Inflammatory macrophage treated with lipopolysaccharide for 4 hours (primary cell): ENCODE results near the gene RASA4B.
A peak's percentile ranks its signal among the peaks of the same experiment; 100 is the strongest.
"Not testable (repeated sequence)": the region's sequence is repeated elsewhere in the genome, so short reads cannot be mapped to it uniquely, and the experiment has no call there.

Source experiments
- DNase-seq: peaks from one replicate; pipeline ENCODE4 v3.0.0-alpha.2; 2020

RASA4B gene

DNA sequence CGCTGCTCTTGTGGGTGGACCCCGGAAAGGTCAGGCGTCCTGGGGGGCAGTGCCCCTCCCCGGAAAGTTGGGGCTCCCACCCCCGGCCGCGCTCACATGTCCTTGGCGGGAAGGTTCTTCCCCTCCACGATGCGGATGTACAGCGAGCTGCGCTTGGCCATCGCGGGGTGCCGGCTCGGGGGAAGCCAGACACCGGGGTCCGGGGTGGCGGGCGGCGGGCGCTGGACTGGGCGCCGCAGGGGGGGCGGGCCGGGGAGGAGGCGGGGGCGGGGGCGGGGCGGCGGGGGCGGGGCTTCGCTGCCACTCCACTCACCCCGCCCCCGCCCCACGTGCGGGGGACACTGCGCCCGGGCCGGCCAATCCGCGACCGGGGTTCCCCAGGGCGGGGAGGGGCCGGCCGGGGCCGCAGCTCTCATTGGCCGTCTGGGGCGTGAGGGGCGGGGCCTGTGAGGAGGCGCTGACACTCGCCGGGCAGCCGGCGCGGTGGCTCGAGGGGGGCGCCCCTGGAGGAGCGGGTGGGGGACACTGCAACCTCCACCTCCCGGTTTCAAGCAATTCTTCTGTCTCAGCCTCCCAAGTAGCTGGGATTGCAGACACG lies at the start of gene RASA4B:
RASA4B (minus strand) TSS at position 228 of the 598 bp plus-strand sequence; CDS start at position 161, 67 bp downstream.
- DNase-seq, result not testable (repeated sequence)

DNA sequence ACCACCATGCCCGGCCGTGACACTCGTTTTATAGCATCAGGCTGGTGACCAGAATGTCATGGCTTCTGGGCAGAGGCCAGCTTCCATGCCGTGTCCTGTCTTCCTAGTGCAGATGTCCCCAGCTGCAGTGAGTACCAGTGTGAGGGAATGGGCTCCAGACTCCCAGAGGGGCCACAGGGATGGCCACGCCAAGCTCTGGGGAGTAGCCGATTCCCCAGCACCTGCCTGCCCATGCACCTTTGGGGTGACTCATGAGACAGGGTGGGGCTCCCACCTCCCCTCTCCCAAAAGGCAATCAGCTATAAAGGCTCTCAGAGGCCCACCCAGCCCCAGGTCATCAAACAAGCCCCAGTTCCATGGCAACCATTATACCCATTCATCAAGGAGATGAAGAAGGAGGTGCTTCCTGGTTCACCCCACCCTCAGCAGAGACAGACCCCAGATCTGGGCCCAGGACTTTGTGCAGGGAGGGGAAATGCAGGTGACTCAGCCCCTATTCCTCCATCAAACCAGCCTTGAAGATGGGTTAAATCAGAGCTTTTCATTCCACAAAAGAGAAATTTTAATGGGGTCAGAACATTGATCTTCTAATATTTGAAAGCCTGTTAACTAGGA lies 33.3 kb upstream of the RASA4B start, which contains the start of gene SPDYE2:
SPDYE2 (plus strand) TSS at position 419 of the 615 bp plus-strand sequence. CDS start 2,030 bp downstream, outside the sequence.
- DNase-seq, result not testable (repeated sequence)

DNA sequence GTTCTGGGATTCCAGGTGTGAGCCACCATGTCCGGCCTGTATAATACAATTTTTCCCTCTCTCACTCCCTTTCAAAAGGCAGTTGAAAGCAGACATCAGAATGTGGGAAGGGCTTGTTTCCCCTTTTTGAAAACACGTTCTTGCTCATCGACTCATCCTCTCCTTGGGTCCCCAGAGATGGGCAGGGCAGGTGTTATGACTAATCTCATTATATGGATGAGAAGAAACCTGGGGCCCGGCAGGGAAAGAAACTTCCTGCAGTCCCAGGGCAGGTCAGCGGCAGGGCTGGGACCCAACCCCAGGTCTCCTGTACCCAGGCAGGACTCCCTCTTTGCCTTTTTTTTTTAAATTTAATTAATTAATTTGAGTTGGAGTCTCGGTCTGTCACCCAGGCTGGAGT lies 28.8 kb upstream of the RASA4B start:
- DNase-seq, result not testable (repeated sequence)

DNA sequence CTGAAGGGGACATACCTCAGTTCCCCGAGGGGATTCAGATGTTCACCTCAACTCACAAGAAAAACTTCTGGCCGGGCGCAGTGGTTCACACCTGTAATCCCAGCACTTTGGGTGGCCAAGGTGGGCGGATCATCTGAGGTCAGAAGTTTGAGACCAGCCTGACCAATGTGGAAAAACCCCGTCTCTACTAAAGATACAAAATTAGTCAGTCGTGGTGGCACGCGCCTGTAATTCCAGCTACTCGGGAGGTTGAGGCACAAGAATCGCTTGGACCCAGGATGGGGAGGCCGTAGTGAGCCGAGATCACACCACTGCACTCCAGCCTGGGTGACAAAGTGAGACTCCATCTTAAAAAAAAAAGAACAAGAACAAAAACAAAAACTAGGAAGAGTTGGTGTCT lies 27.7 kb upstream of the RASA4B start:
- not testable (repeated sequence) for DNase-seq

DNA sequence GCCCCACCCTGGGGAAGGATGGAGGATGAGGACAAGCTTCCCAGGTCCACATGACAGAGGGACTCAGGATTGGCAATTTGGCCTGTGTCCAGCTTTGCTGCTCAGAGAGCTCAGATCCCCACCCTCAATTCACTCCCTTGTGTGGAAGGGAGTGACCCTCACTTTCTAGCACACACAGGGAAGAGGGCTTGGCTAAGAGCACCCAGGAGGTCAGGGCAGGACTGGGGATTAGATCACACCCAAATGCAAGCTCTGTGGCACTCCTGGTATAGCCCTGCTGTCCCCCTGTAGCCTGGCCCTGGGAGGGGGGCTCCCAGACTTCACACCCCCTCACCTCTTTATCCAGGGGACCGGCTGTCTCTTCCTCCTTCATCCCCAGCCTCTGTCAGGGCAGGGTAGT lies 26.8 kb upstream of the RASA4B start:
- not testable (repeated sequence) for DNase-seq

DNA sequence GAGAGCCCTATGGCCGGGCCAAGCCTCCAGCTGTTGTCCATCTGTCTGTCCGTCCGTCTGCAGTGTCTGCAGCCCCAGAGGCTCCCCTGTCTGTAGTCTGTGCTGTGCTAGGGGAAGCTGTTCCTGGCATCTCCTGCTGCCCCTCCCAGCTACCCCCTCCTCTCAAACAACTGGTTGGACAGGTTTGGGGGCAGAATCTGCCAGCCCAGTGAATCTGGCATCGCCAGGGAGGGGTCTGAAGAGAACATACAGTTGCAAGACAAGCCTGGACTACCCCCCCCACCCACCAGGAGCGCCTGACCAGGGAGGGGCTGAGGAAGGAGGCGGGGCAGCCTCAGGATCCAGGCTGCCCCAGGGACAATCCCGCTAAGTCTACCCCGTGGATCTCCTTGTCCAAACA lies 26.0 kb upstream of the RASA4B start, which contains the start of gene UPK3BL2:
UPK3BL2 (minus strand) TSS at position 101 of the 400 bp plus-strand sequence; CDS start at position 41, 60 bp downstream.
- DNase-seq, result not testable (repeated sequence)

DNA sequence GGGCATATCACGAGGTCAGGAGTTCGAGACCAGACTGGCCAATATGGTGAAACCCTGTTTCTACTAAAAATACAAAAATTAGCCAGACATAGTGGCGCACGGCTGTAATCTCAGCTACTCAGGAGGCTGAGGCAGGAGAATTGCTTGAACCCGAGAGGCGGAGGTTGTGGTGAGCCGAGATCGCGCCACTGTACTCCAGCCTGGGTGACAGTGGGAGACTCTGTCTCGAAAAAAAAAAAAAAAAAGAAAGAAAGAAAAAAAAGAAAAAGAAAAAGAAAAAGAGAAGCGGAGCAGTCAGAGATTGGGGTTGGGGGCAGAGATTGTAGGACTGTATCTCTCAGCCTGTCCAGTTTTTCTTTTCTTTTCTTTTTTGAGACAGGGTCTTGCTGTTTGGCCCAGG lies 25.2 kb upstream of the RASA4B start:
- not testable (repeated sequence) for DNase-seq

DNA sequence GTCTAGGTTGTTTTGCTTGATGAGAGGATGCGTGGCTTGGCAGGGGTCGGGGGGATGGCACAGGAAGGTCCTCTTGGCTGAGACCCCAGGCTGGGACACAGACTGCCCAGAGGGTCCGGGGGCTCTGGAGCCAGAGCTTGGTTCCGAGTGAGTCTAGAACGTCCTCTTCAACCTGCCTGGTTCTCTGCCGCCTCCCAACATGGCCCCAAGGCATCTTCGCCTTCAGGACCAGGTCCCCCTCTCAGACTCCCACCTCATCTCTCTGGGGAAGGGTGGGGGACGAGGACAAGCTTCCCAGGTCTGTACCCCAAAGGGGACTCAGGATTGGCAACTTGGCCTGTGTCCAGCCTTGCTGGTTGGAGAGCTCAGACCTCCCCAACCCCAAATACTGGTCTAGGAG lies 24.5 kb upstream of the RASA4B start:
- not testable (repeated sequence) for DNase-seq

DNA sequence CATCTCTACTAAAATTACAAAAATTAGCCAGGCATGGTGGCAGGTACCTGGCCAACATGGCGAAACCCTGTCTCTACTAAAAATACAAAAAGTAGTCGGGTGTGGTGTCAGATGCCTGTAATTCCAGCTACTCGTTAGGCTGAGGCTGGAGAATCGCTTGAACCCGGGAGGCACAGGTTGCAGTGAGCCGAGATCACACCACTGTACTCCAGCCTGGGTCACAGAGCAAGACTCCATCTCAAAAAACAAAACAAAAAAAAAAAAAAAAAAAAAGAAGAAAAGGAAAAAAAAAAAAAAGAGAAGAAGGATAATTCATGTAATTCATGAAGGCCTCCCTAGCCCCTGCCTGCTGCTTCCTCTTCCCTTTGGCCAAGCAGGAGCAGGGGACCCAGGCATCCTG lies 23.0 kb upstream of the RASA4B start:
- DNase-seq, result not testable (repeated sequence)

DNA sequence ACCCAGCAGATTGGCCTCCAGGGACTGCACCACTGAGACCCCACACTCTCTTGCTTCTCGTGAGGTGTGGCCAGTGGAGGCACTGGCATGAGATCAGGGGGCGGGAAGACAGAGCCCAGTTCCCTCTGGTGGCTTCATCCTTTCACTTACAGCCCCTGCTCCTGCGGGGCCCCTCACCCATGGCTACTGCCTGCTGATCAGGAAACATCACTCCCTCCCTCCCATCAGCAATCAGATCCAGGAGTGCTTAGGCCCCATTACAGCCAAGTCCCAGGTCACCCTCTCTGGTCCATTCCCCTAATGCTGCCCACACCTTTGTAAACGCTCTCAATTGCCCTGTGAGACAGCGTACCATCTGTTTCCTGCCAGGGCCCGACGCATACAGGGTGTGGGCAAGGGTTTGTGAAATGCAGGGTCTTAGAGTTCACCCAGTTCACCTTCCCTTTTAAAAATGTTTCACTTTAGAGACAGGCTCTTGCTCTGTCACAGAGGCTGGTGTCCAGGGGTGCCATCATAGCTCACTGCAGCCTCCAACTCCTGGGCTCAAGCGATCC lies 17.6 kb upstream of the RASA4B start:
- not testable (repeated sequence) for DNase-seq

DNA sequence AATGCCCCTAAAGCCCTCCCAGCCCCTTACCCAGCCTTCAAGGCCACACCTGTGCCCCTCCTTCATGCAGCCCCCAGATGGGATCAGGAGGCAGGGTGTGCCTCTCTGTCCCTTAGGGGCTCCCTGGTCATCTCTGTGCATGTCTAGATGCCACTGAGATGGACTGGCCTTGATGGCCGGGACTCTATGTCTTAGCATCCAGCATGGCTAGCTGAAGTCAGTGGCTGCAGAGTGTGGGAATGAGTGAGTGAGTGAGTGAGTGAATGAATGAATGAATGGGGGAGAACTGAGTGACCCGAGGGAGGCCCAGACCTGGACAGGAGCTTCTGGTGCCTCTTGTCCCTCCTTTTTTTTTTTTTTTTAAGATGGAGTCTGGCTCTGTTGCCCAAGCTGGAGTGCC lies 14.6 kb upstream of the RASA4B start:
- DNase-seq, result not testable (repeated sequence)

DNA sequence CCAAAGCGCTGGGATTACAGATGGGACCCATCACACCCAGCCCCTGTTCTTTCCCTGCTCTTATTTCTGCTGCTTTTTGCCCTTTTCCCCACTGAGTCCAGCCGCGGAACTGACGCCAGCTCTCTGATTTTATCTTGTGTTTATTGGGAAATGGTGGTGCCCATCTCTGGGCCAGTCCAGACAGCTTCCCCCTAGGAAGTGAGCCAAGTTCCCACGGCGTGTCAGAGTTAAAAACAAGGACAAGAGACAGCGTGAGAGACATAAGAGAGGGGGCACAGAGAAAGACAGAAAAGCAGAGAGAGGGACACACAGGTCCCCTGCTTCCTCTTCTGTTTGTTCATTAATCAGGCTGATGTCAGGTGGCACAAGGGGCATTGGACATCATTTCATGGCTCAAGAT lies 14.0 kb upstream of the RASA4B start:
- DNase-seq, result not testable (repeated sequence)

DNA sequence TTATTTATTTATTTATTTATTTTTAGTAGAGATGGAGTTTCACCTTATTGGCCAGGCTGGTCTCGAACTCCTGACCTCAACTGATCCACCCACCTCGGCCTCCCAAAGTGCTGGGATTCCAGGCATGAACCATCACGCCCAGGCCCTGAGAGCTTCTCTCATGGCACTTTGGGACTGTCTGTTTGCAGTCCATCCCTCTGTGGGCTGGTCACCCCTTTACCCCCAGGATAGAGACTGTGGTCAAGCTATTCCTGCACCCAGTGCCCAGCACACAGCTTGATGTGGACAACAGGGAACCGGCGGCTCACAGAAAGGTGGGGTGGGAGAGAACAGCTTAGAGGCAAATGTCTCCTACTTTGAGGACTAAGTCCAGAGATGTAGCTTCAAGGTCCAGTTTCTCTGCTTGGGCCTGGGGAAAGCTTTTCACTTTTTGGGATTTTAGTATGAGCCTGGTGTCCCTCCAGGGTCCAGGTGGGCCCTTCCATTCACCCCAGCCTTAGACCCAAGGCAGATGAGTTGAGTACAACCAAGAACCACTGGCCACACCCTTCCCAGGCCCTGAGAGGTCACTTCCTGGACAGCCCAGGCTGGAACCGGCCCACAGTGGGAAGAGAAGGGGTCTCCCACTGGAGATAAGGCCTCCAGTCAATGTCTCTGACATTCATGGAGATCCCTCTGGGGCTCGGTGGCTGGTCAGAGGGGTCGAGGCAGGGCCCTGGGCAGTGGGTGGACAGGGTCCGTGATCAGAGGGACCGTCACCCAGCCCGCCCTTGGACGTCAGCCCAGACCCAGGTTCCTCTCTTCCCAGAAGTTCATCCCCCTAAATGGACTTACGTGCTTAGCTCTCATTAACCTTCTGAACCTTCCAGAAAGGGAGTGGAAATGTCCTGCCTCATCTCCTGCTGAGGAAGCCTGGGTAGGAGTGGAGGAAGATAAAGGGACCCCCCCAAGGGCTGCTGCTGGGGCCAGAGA lies 10.5 kb upstream of the RASA4B start:
- DNase-seq, result not testable (repeated sequence)

DNA sequence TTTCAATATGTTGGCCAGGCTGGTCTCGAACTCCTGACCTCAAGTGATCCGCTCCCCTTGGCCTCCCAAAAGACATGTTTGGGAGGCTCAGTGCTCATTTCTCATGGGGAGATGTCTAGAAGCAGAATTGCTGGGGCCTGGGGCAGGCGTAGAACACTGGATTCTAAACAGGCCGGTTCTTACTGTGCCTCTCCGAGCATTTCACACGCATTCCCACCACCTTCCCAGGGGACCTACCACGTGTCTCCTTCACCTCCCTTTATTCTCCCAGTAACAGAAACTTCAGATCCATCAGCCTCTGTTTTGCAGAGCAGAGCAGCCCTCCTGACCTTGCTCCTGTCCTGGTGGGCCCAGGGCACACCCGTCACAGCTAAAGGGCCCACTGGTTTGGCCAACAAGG lies 9.6 kb upstream of the RASA4B start:
- not testable (repeated sequence) for DNase-seq

DNA sequence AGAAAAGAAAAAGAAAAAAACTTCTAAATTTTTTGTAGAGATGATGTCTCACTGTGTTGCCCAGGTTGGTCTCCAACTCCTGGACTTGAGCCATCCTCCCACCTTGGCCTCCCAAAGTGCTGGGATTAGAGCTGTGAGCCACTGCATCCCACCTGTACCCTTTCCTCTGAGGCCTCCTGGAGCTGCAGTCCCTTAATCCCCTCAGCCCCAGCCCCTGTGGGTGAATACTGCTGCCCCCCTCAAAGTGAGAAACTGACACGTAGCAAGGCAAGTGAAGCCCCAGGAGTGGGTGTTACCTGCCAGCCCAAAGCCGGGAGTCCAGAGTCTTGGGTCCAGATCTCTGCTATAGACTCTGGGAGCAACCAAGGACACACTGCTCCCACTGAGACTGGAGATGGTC lies 7.2 kb upstream of the RASA4B start:
- not testable (repeated sequence) for DNase-seq

DNA sequence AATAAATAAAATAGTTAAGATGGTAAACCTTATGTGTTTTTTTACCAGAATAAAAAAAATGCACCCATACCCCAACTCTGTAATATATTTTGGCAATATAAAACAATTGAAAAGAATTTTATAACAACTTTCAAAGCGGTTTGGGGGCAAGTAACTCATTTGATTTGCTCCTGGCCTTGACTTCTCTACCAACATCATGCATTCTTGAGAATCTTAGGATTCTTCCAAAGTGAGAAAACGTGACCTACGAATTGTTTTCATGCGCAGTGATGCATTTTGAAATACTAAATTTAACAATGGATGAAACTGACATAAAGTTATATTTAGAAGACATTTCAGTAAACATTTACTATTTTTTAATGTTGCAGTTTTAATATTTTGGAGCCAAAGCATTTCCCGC lies 3.2 kb upstream of the RASA4B start:
- DNase-seq, result not testable (repeated sequence)

DNA sequence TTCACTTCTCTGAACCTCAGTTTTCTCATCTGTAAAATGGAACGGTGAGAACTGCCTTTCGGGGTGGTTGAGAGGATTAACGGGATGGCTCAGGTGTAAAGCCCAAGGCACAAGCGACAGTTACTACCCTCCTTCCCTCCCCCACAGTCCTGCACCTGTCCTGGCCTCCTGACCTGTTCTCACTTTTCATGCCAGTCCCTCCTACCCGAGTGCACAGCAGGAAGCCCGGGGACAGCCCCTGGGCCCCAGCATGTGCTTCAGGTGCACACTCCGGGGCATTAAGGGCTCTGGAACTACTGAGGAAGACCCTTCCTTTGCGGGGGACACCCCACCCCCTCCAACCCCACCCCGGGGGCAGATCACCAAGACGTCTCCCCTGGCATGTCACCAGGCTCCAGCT lies 626 bp downstream of the RASA4B start:
- not testable (repeated sequence) for DNase-seq

DNA sequence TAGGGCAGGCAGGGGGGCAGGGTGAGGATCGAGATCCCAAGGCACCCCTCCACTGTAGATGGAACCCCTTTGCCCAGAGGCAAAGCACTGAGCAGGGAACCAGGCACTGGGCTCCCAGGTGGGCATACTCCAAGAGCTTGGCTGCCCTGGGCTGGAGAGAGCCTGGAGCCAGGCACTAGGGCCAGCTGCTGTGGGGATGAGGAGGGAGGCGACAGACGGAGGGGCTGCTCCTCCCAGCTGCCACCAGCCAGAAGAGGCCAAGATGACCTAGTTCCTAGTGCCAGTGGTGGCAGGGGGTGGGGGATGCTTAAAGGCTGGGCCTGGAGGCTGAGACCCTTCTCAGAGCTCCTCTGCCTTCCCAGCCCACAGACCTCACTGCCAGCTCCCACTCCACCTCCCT lies 1.7 kb downstream of the RASA4B start:
- not testable (repeated sequence) for DNase-seq

DNA sequence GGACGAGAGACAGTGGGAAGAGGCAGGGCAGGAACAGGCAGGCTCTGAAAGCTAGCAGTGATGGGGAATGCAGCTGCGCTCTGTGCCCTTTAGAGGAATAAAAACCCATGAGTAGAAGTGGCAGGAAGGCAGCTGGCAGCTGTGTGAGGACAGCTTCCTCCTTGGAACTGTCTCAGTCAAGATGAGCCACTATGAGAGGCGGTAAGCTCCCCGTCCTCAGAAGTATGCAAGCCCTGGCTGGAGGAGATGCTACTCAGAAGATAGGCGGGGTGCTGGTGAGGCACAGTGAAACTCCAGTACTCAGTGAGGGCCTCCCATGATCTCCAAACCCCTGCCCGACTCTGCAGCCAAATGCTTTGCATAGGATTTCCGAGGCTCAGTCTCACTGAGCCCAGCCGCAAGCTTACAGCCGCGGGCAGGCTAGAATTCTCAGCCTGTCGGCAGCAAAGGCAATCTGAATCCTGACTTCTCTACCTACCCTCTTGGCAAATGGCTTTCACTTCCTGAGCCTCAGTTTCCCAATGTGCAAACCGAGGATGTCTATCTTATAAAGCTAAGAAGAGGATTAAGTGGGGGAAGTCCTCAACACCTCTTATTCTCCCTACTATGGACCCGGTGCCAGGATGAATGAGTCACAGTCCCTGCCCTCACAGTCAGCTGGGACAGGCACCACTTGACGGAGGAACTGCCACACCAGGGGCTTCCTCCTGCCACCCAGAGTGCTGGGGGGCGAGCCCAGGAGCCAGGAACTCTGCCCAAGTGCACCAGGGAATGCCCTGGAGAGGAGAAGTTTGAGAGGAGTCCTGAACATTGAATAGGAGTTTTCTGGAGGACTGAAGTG lies 2.5 kb downstream of the RASA4B start:
- not testable (repeated sequence) for DNase-seq

DNA sequence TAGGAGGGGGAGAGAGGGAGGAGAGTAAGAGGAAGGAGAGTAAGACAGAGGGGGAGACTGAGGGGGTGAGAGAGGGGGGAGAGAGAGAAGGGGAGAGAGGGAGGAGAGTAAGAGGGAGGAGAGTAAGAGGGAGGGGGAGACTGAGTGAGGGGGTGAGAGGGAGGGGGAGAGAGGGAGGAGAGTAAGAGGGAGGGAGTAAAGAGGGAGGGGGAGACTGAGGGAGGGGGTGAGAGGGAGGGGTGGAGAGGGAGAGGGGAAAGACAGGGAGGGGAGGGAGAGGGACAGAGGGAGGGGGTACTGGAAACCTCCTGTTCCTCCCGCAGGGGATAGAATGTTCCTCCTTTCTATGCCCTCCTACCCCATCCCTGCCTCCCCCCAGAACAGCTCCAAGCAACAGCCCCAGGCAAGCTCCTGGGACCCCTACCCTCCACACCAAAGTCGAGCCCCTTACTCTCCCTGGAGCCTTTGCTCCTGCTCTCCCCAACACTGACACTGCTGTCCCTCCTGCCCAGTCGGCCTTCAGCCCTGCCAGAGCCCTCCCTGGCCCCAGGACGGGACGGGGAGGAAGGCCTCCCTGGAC lies 4.8 kb downstream of the RASA4B start:
- DNase-seq, result peak; percentile 50

DNA sequence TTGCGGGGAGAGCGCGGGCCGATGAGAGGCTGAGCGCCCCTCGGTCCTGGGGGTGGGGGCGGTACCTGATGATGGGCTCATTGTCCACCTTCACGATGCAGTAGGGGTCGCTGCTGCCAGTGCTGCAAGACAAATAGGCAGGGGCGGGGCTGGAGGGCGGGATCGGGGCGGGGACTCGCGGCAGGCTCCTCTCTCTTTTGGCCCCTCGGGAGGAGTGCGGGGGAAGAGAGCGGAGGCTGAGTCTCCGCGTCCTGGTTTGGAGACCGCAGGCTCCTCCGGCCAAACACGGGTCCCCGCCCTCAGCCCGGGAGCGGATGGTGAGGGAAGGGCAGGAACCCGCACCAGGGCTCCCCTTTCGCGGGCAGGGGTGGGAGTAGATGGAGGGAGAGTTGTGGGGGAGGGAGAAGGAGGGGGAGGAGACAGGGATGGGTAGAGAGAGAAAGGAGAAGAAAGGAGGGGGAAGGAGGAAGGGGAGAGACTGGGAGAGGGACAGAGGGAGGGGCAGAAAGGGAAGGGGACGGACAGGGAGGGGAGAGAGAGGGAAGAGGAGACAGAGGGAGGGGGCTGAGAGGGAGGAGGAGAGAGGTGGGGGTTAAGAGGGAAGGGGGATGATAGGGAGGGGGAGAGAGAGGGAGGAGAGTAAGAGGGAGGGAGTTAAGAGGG lies 5.6 kb downstream of the RASA4B start:
- not testable (repeated sequence) for DNase-seq
